ENCODE measurements around the gene CYFIP1.
A peak's percentile ranks its signal among the peaks of the same experiment; 100 is the strongest.

Gene CYFIP1

GRCh38 chr15:22948056-22948455 lies 32.1 kb downstream of the CYFIP1 start:
- no peak for DNase-seq

- DNase-seq, result no peak
These were observed 32.8 kb downstream of the CYFIP1 start for GRCh38 chr15:22947101-22948000.

- no peak for DNase-seq
These were observed 35.1 kb downstream of the CYFIP1 start for GRCh38 chr15:22945071-22945470.

- DNase-seq, result no peak
These were observed 35.5 kb downstream of the CYFIP1 start for GRCh38 chr15:22944651-22945050.

DNA sequence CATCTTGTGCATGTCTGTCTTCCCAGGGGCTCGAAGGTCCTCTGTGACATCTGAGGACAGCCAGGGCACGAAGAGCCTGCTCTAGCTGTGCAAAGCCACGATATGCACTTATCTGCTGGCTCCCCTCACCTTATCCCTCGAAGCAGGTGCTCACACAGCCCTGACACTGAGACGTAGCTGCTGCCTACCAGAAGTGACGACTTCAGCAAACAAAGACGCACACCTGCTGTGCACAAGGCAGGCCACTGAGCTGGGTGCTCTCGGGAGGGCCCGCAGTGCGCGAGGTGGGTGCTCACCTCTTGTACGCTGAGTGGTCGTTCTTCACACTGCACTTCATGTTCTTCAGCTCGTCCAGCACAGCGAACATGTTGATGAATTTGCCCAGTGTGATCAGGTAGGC lies 37.3 kb downstream of the CYFIP1 start:
- DNase-seq, result no peak

- no peak for DNase-seq
These were observed 37.8 kb downstream of the CYFIP1 start for GRCh38 chr15:22942306-22942855.

DNA sequence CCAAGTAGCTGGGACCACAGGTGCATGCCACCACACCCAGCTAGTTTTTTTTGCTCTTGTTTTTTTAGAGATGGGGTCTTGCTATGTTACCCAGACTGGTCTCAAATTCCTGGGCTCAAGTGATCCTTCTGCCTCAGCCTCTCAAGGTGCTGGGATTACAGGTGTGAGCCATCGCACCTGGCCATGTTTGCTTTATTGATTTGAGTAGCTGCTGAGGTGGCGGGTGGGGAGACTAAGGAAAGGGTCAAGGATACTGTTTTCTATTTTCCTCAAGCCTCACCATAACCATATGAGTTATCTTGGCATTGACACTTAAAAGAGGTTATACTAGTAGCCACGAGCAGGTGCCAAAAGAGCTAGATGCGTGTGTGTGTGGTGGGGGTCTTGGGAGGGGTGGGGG lies 39.0 kb downstream of the CYFIP1 start:
- no peak for DNase-seq

GRCh38 chr15:22939652-22940061 lies 40.5 kb downstream of the CYFIP1 start:
- no peak for DNase-seq

DNA sequence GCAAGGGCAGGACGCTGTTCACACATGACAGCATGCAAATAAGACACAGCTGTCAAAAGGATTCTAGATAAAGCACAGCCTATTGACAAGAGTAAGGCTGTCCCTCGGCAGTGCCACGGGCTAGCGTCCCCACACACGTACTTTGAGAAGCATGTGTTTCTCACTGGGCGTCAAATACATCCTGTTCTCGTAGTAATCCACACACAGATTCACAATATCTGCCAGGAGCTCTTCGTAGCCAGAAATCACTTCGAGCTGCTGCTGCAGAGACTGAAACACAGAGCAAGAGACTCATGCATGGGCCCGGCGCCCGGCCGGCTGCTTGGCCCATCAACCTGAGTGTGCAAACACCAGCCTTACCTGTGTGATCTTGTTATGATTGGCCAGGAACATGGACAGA lies 41.1 kb downstream of the CYFIP1 start:
- no peak for DNase-seq

DNA sequence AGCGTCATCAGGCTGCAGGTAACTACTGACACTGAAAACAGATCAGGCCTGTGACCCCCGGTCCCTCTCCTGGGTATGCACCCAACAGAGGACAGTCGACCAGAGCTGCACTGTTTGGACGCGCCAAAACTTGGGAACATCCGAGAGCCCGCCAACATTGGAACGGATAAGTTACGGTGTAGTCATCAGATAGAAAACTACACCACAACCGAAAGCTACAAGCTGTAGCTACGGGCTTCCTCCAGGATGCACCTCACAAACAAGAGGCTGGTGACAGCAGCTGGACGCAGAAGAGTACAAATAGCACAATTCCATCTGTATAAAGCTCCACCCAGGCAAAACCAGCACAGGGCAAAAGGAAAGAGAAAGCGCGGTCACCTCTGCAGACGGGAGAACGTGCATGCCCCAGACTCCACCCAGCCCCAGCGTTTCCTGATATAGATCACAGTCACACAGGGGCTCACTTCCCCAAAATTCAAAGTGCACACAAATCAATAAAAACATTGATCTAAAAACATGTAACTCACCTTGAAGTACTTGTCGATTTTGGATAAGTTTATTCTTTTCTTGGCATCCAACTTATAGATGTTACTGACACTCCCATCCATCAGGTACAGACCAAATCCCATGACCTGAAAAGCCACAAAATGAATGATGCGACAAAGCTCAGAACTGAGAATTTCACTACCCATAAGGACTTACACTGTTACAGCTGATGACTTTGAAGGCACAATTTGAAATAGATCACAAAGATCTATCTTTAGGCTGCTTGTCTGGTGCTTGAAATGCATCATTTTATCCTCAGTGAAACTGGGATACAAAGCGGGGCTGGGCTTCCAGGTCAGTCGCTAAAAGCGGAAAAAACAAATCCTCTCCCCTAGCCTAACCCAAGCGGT lies 43.3 kb downstream of the CYFIP1 start:
- no peak for DNase-seq

DNA sequence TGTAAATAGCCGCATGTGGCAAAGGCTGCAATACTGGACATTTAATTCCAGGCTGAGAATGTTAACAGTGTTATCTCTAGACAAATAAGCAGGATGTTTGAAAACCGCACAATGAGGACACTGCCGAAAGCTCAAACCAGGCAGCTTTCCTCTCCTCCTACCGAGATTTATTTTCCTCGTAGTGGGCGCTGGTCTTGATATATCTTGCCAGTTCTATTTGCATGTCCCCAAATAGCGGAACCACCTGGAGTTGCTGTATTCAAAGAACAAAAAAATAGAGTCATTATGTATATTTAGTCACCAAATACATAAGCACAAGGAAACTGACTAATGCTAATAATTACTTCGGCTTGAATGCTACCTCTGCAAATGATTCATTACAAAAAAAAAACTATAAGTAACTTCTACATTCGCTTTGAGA lies 46.5 kb downstream of the CYFIP1 start:
- DNase-seq, result no peak

DNA sequence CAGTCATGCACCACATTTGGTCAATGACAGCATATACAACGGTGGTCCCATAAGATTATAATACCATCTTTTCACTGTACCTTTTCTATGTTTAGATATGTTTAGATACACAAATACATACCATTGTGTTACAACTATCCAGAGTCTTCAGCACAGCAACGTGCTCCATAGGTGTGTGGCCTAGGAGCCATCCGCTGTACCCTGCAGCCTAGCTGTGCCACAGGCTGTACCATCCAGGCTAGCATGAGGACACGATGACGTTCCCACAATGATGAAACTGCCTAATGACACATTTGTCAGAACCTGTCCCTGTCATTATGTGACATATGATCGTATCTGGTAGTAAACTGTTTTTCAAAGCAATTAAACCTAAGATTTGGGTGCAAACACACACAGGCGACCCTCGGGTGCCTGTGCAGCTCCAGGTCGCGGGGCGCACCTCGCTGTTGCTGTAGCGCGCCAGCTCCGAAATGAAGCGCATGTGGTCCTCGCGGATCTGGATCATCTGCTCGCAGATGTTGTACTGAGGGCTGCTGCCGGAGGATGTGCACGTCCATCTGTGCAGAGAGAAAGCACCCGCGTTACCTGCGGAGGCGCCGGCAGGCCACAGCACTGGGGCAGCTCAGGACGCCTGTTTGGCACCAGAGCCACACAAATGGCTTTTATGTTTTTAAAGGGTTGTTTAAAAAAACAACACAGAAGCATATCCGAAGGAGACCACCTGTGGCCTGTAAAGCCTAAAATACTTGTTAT lies 48.2 kb downstream of the CYFIP1 start:
- DNase-seq, result no peak

- DNase-seq, result peak; percentile 20
These were observed 49.2 kb downstream of the CYFIP1 start for GRCh38 chr15:22930782-22931484.

DNA sequence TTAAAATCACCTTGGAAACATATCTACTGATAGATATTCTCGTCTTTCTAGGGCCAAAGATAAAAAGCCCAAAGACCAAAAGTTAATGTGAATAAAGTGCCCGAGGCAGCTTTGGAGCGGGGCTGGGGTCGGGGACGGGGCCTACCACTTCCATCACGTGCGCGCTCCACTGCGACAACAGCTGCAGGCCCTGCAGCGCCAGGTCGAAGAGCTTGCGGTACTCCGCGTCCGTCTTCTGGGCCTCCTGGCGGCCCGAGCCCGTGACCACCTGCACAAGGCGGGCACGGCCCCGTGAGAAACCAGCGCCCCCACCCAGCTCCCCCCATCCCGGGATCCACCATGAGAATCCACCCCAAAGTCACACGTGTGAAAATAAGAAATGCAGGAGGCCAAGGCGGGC lies 52.4 kb downstream of the CYFIP1 start:
- DNase-seq, result no peak

- DNase-seq, result no peak
These were observed 54.3 kb downstream of the CYFIP1 start for GRCh38 chr15:22925875-22926274.

DNA sequence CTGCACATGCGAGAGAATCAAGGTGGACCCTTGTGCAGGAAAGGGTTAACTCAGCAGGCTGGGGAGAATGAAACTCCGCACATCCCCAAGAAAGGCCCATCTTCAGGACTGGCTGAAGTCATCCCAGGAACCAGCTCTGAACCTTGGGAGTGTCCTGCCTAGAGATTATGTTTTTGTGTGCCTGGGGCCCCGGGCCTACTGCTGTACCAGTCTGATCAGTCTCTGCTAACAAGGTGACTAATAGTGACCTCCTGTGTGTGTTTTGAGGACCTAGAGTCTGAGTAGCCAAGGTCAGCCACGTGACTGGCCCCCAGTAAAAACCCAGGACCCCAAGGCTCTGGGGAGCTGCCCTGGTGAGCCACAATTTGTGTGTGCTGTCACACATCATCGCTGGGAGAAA lies 58.2 kb downstream of the CYFIP1 start:
- no peak for DNase-seq

DNA sequence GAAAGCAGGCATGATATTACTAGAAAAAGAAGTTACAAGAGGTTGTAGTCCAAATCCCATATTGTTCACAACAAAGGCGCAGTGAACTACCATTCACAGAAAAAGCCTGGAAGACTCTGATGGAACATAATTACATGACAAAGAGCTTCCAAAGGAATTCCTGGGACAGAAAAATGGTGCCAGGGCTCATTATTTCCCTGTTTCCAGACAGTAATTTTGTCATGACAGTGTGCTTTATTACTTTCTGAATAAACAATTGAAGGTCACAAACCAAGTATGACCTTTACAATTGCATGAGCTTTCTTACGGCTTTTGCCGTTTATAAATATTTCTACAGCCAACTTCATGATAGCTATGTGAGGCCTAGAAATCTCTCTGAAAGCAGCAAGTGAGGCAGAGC lies 61.0 kb downstream of the CYFIP1 start:
- DNase-seq, result no peak

- no peak for DNase-seq
These were observed 61.5 kb downstream of the CYFIP1 start for GRCh38 chr15:22918596-22919140.

GRCh38 chr15:22918056-22918455 lies 62.1 kb downstream of the CYFIP1 start:
- no peak for DNase-seq

DNA sequence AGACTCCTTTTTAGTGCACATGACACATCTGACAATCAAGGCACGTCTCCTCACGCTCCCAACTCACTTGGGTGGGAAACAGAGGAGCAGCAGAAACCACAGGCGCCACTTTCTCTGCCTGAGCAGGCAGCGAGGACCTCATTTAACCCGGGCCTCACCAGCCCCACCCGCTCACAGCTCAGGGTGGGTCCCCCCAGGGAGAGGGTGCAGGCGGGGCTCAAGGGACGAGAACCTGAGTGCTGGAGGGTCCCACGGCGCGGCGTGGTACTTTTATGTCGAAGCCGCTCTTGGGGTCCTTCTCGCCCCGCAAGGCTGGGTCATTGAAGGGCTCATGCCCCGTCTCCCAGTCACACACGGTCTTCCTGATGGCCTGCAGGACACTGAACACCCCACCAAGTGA lies 62.6 kb downstream of the CYFIP1 start:
- no peak for DNase-seq

DNA sequence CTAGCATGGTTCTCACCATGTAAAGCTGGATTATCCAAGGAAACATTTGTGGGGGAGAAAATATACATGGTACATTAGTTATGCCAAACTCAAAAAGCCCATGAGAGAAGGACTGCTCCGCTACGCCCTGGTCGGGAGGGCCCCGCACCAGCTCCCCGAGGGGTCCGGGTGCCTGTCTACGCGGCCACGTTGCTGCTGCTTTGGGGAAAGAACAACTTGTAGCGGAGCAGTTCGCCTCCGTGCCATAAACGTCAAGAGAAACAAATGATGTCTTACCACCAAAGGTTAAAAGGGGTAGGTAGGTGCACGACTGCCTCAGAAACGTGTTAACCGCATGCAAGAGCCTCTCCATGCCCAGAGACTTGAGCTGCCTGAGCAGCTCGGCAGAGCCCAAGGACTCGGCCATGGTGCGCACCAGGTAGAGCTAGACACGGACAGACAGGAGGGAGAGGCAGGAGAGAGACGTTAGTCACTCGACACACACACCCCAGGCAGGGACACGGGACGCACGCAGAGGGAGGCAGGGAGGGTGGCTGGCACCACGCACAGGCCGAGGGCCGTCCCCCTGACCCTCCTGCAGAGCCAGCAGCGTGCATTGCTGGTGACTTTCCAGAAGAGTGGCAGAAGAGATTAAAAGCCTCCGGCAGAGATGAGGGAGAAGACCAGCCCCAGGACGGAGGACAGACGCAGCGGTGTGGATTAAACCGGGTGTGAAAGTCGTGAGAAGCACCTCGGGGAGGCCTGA lies 63.4 kb downstream of the CYFIP1 start:
- DNase-seq, result no peak

Measured in NCI-H446 treated with DMSO at 0.1 percent for 48 hours (cell line).